ENCODE results near the gene DYNC1I1.

DYNC1I1 gene

GRCh38 chr7:96120445-96121225 lies 348.3 kb downstream of the DYNC1I1 start:
- no peak overlapping the region for H2BK12ac ChIP-seq (ENCODE audit: low read length)
- H3K79me2 ChIP-seq (ENCODE audit: control insufficient read depth, insufficient read depth, low read length, poor library complexity), result no peaks in the 10 kb centered on the region
- no peak overlapping the region for H2AFZ ChIP-seq (ENCODE audit: insufficient read depth, low read length, poor library complexity)
- H3K4me3 ChIP-seq (ENCODE audit: low read depth, low read length), result no peak overlapping the region
- H2BK5ac ChIP-seq (ENCODE audit: low read depth, low read length, poor library complexity), result no peak overlapping the region
- H4K8ac ChIP-seq (ENCODE audit: low read depth, low read length), result no peak overlapping the region
- H3K9me3 ChIP-seq (ENCODE audit: insufficient read depth, low read depth, low read length), result no peaks in the 10 kb centered on the region
- no peak overlapping the region for H3K23ac ChIP-seq (ENCODE audit: low read length)
- no CpG with 5 or more reads among the region's 2 CpGs for WGBS (ENCODE audit: extremely low coverage, insufficient coverage, insufficient read length)
- H3K4ac ChIP-seq (ENCODE audit: low read depth, low read length), result no peak overlapping the region
- DNase-seq, result no peak
- H3K4me2 ChIP-seq (ENCODE audit: low read length), result no peak overlapping the region
- no peak overlapping the region for H3K14ac ChIP-seq (ENCODE audit: low read length)
- no peak overlapping the region for H2AK5ac ChIP-seq (ENCODE audit: low read length)
- no peak overlapping the region for H3K18ac ChIP-seq (ENCODE audit: low read length)
- H2BK120ac ChIP-seq (ENCODE audit: insufficient read depth, low read length, poor library complexity), result no peak overlapping the region
- no peak overlapping the region for H3K27ac ChIP-seq (ENCODE audit: low read depth, low read length)
- H4K12ac ChIP-seq (ENCODE audit: low read depth, low read length), result no peak overlapping the region
- no peaks in the 10 kb centered on the region for H3K4me1 ChIP-seq (ENCODE audit: control insufficient read depth in 1 of 2, insufficient read depth in 2 of 2, low read length in 2 of 2)
- peaks cover 2% of the 10 kb centered on the region in 2 experiments for H3K36me3 ChIP-seq (ENCODE audit: control insufficient read depth in 1 of 2, insufficient read depth in 2 of 2, low read length in 2 of 2)
- H3K9ac ChIP-seq (ENCODE audit: low read length), result no peak overlapping the region
- no peak overlapping the region for H4K91ac ChIP-seq (ENCODE audit: low read depth, low read length)
- no peaks in the 10 kb centered on the region for H3K27me3 ChIP-seq (ENCODE audit: insufficient read depth, low read length)
- no peaks in the 10 kb centered on the region for H3K79me1 ChIP-seq (ENCODE audit: low read length)

GRCh38 chr7:96121752-96122151 lies 349.4 kb downstream of the DYNC1I1 start:
- no peak overlapping the region for H4K91ac ChIP-seq (ENCODE audit: low read depth, low read length)
- no peak overlapping the region for H4K12ac ChIP-seq (ENCODE audit: low read depth, low read length)
- H3K9ac ChIP-seq (ENCODE audit: low read length), result no peak overlapping the region
- H3K36me3 ChIP-seq (ENCODE audit: control insufficient read depth in 1 of 2, insufficient read depth in 2 of 2, low read length in 2 of 2), result peaks cover 2% of the 10 kb centered on the region in 2 experiments
- H3K23ac ChIP-seq (ENCODE audit: low read length), result no peak overlapping the region
- H3K4ac ChIP-seq (ENCODE audit: low read depth, low read length), result no peak overlapping the region
- H2AK5ac ChIP-seq (ENCODE audit: low read length), result no peak overlapping the region
- no peak overlapping the region for H3K14ac ChIP-seq (ENCODE audit: low read length)
- no peak overlapping the region for H2BK120ac ChIP-seq (ENCODE audit: insufficient read depth, low read length, poor library complexity)
- H3K4me1 ChIP-seq (ENCODE audit: control insufficient read depth in 1 of 2, insufficient read depth in 2 of 2, low read length in 2 of 2), result no peaks in the 10 kb centered on the region
- no peak overlapping the region for H2BK12ac ChIP-seq (ENCODE audit: low read length)
- H3K9me3 ChIP-seq (ENCODE audit: insufficient read depth, low read depth, low read length), result no peaks in the 10 kb centered on the region
- H3K18ac ChIP-seq (ENCODE audit: low read length), result no peak overlapping the region
- DNase-seq, result peak in 1 of 2 donors; percentile 22
- H3K79me2 ChIP-seq (ENCODE audit: control insufficient read depth, insufficient read depth, low read length, poor library complexity), result no peaks in the 10 kb centered on the region
- H3K27me3 ChIP-seq (ENCODE audit: insufficient read depth, low read length), result no peaks in the 10 kb centered on the region
- no CpG with 5 or more reads among the region's 6 CpGs for WGBS (ENCODE audit: extremely low coverage, insufficient coverage, insufficient read length)
- no peak overlapping the region for H2AFZ ChIP-seq (ENCODE audit: insufficient read depth, low read length, poor library complexity)
- no peak overlapping the region for H3K27ac ChIP-seq (ENCODE audit: low read depth, low read length)
- no peak overlapping the region for H3K4me2 ChIP-seq (ENCODE audit: low read length)
- no peak overlapping the region for H2BK5ac ChIP-seq (ENCODE audit: low read depth, low read length, poor library complexity)
- no peak overlapping the region for H3K4me3 ChIP-seq (ENCODE audit: low read depth, low read length)
- no peaks in the 10 kb centered on the region for H3K79me1 ChIP-seq (ENCODE audit: low read length)
- H4K8ac ChIP-seq (ENCODE audit: low read depth, low read length), result no peak overlapping the region

GRCh38 chr7:96122746-96123145 lies 350.4 kb downstream of the DYNC1I1 start:
- DNase-seq, result no peak
- peaks cover 0 to under 1% of the 10 kb centered on the region in 2 experiments for H3K4me1 ChIP-seq (ENCODE audit: control insufficient read depth in 1 of 2, insufficient read depth in 2 of 2, low read length in 2 of 2)
- no peak overlapping the region for H3K18ac ChIP-seq (ENCODE audit: low read length)
- no peaks in the 10 kb centered on the region for H3K79me2 ChIP-seq (ENCODE audit: control insufficient read depth, insufficient read depth, low read length, poor library complexity)
- no peak overlapping the region for H3K27ac ChIP-seq (ENCODE audit: low read depth, low read length)
- H2BK12ac ChIP-seq (ENCODE audit: low read length), result no peak overlapping the region
- no peak overlapping the region for H4K91ac ChIP-seq (ENCODE audit: low read depth, low read length)
- H3K4me2 ChIP-seq (ENCODE audit: low read length), result no peak overlapping the region
- WGBS (ENCODE audit: extremely low coverage, insufficient coverage, insufficient read length), result no CpG with 5 or more reads among the region's 2 CpGs
- H2BK120ac ChIP-seq (ENCODE audit: insufficient read depth, low read length, poor library complexity), result no peak overlapping the region
- no peaks in the 10 kb centered on the region for H3K27me3 ChIP-seq (ENCODE audit: insufficient read depth, low read length)
- H3K36me3 ChIP-seq (ENCODE audit: control insufficient read depth in 1 of 2, insufficient read depth in 2 of 2, low read length in 2 of 2), result peaks cover 2% of the 10 kb centered on the region in 2 experiments
- H3K4me3 ChIP-seq (ENCODE audit: low read depth, low read length), result no peak overlapping the region
- no peak overlapping the region for H2AK5ac ChIP-seq (ENCODE audit: low read length)
- no peak overlapping the region for H3K23ac ChIP-seq (ENCODE audit: low read length)
- no peaks in the 10 kb centered on the region for H3K79me1 ChIP-seq (ENCODE audit: low read length)
- H2AFZ ChIP-seq (ENCODE audit: insufficient read depth, low read length, poor library complexity), result no peak overlapping the region
- H3K14ac ChIP-seq (ENCODE audit: low read length), result no peak overlapping the region
- H4K12ac ChIP-seq (ENCODE audit: low read depth, low read length), result no peak overlapping the region
- H3K9ac ChIP-seq (ENCODE audit: low read length), result no peak overlapping the region
- H3K9me3 ChIP-seq (ENCODE audit: insufficient read depth, low read depth, low read length), result no peaks in the 10 kb centered on the region
- H2BK5ac ChIP-seq (ENCODE audit: low read depth, low read length, poor library complexity), result no peak overlapping the region
- no peak overlapping the region for H4K8ac ChIP-seq (ENCODE audit: low read depth, low read length)
- no peak overlapping the region for H3K4ac ChIP-seq (ENCODE audit: low read depth, low read length)

GRCh38 chr7:96126382-96126781 lies 354.0 kb downstream of the DYNC1I1 start:
- H4K12ac ChIP-seq (ENCODE audit: low read depth, low read length), result no peak overlapping the region
- no peak overlapping the region for H3K4ac ChIP-seq (ENCODE audit: low read depth, low read length)
- H3K9me3 ChIP-seq (ENCODE audit: insufficient read depth, low read depth, low read length), result no peaks in the 10 kb centered on the region
- H4K91ac ChIP-seq (ENCODE audit: low read depth, low read length), result no peak overlapping the region
- no peaks in the 10 kb centered on the region for H3K79me1 ChIP-seq (ENCODE audit: low read length)
- no peaks in the 10 kb centered on the region for H3K27me3 ChIP-seq (ENCODE audit: insufficient read depth, low read length)
- H3K18ac ChIP-seq (ENCODE audit: low read length), result no peak overlapping the region
- no peak overlapping the region for H3K23ac ChIP-seq (ENCODE audit: low read length)
- peaks cover 2 to 3% of the 10 kb centered on the region in 2 experiments for H3K36me3 ChIP-seq (ENCODE audit: control insufficient read depth in 1 of 2, insufficient read depth in 2 of 2, low read length in 2 of 2)
- no peak for DNase-seq
- no peak overlapping the region for H2AK5ac ChIP-seq (ENCODE audit: low read length)
- H3K4me3 ChIP-seq (ENCODE audit: low read depth, low read length), result no peak overlapping the region
- no peak overlapping the region for H3K14ac ChIP-seq (ENCODE audit: low read length)
- no peak overlapping the region for H3K4me2 ChIP-seq (ENCODE audit: low read length)
- no peak overlapping the region for H2BK5ac ChIP-seq (ENCODE audit: low read depth, low read length, poor library complexity)
- H3K79me2 ChIP-seq (ENCODE audit: control insufficient read depth, insufficient read depth, low read length, poor library complexity), result no peaks in the 10 kb centered on the region
- no peak overlapping the region for H2AFZ ChIP-seq (ENCODE audit: insufficient read depth, low read length, poor library complexity)
- no peak overlapping the region for H4K8ac ChIP-seq (ENCODE audit: low read depth, low read length)
- no peak overlapping the region for H2BK120ac ChIP-seq (ENCODE audit: insufficient read depth, low read length, poor library complexity)
- no peak overlapping the region for H3K27ac ChIP-seq (ENCODE audit: low read depth, low read length)
- H3K9ac ChIP-seq (ENCODE audit: low read length), result no peak overlapping the region
- no peak overlapping the region for H2BK12ac ChIP-seq (ENCODE audit: low read length)
- H3K4me1 ChIP-seq (ENCODE audit: control insufficient read depth in 1 of 2, insufficient read depth in 2 of 2, low read length in 2 of 2), result peaks cover 0 to 2% of the 10 kb centered on the region in 2 experiments

All from trophoblast cell (in vitro differentiated cells and primary cell).